ENCODE results near the gene BRIP1. TPM values are rescaled to one million over a fixed set of nuclear protein-coding genes. Genes with fewer than 3 reads are reported as not detected.

Gene BRIP1
- total RNA-seq, 2 donors from 2014 or later, result 10.8 to 23.1 TPM

- no peak for ATAC-seq
- H3K4me3 Mint-ChIP-seq, result no peak overlapping the region
Observed at GRCh38 chr17:61713035-61713434, 150.3 kb downstream of the BRIP1 start.

GRCh38 chr17:61710546-61710945 lies 152.8 kb downstream of the BRIP1 start:
- H3K4me1 Mint-ChIP-seq (ENCODE audit: low read depth in 2 of 2), result no peaks in the 10 kb centered on the region
- DNase-seq (ENCODE audit: low spot score) (no peak), ATAC-seq (no peak)
- H3K9me3 Mint-ChIP-seq, result peaks cover 3% of the 10 kb centered on the region
- H3K27me3 Mint-ChIP-seq, result no peaks in the 10 kb centered on the region
- peaks cover 20% of the 10 kb centered on the region for H3K36me3 Mint-ChIP-seq
- no peak overlapping the region for H3K4me3 Mint-ChIP-seq
- no peak overlapping the region for H3K27ac Mint-ChIP-seq

More at GRCh38 chr17:61713035-61713434, 150.3 kb downstream of the BRIP1 start:
- Mint-ChIP-seq H3K36me3 (peaks cover 14% of the 10 kb centered on the region), H3K27me3 (no peaks in the 10 kb centered on the region), H3K4me1 (ENCODE audit: low read depth in 2 of 2) (no peaks in the 10 kb centered on the region), H3K27ac (no peak overlapping the region), H3K9me3 (no peaks in the 10 kb centered on the region)
- no peak for DNase-seq (ENCODE audit: low spot score)

- Mint-ChIP-seq H3K27ac (no peak overlapping the region), H3K36me3 (peaks cover 20% of the 10 kb centered on the region)
Observed at GRCh38 chr17:61709567-61709966, 153.8 kb downstream of the BRIP1 start.

GRCh38 chr17:61704935-61705449 lies 158.3 kb downstream of the BRIP1 start:
- H3K27me3 Mint-ChIP-seq, result no peaks in the 10 kb centered on the region
- no peak overlapping the region for H3K4me3 Mint-ChIP-seq

More at GRCh38 chr17:61709567-61709966, 153.8 kb downstream of the BRIP1 start:
- Mint-ChIP-seq H3K9me3 (peaks cover 3% of the 10 kb centered on the region), H3K27me3 (no peaks in the 10 kb centered on the region), H3K4me1 (ENCODE audit: low read depth in 2 of 2) (no peaks in the 10 kb centered on the region), H3K4me3 (no peak overlapping the region)
- ATAC-seq (no peak), DNase-seq (ENCODE audit: low spot score) (no peak)

GRCh38 chr17:61702450-61702849 lies 160.9 kb downstream of the BRIP1 start:
- Mint-ChIP-seq H3K27ac (no peak overlapping the region), H3K36me3 (peaks cover 61% of the 10 kb centered on the region), H3K4me3 (no peak overlapping the region), H3K4me1 (ENCODE audit: low read depth in 2 of 2) (no peaks in the 10 kb centered on the region), H3K9me3 (peaks cover 31% of the 10 kb centered on the region), H3K27me3 (no peaks in the 10 kb centered on the region)
- no peak for ATAC-seq
- no peak for DNase-seq (ENCODE audit: low spot score)

More at GRCh38 chr17:61704935-61705449, 158.3 kb downstream of the BRIP1 start:
- H3K9me3 Mint-ChIP-seq, result peaks cover 27% of the 10 kb centered on the region
- H3K27ac Mint-ChIP-seq, result no peak overlapping the region
- ATAC-seq (no peak), DNase-seq (ENCODE audit: low spot score) (no peak)
- peaks cover 59% of the 10 kb centered on the region for H3K36me3 Mint-ChIP-seq
- no peaks in the 10 kb centered on the region for H3K4me1 Mint-ChIP-seq (ENCODE audit: low read depth in 2 of 2)

GRCh38 chr17:61701978-61702377 lies 161.3 kb downstream of the BRIP1 start:
- Mint-ChIP-seq H3K27ac (no peak overlapping the region), H3K9me3 (peaks cover 31% of the 10 kb centered on the region), H3K27me3 (no peaks in the 10 kb centered on the region), H3K4me1 (ENCODE audit: low read depth in 2 of 2) (no peaks in the 10 kb centered on the region), H3K36me3 (peaks cover 56% of the 10 kb centered on the region), H3K4me3 (no peak overlapping the region)
- ATAC-seq (no peak), DNase-seq (ENCODE audit: low spot score) (no peak)

- H3K36me3 Mint-ChIP-seq, result peaks cover 51% of the 10 kb centered on the region
- H3K27ac Mint-ChIP-seq, result no peak overlapping the region
- H3K4me1 Mint-ChIP-seq (ENCODE audit: low read depth in 2 of 2), result no peaks in the 10 kb centered on the region
- no peaks in the 10 kb centered on the region for H3K27me3 Mint-ChIP-seq
- H3K9me3 Mint-ChIP-seq, result peaks cover 28% of the 10 kb centered on the region
- ATAC-seq (no peak), DNase-seq (ENCODE audit: low spot score) (no peak)
- no peak overlapping the region for H3K4me3 Mint-ChIP-seq
Observed at GRCh38 chr17:61701334-61701733, 162.0 kb downstream of the BRIP1 start.

- no peak for DNase-seq (ENCODE audit: low spot score)
- Mint-ChIP-seq H3K4me1 (ENCODE audit: low read depth in 2 of 2) (no peaks in the 10 kb centered on the region), H3K36me3 (peaks cover 51% of the 10 kb centered on the region), H3K27me3 (no peaks in the 10 kb centered on the region), H3K27ac (no peak overlapping the region), H3K4me3 (no peak overlapping the region), H3K9me3 (peaks cover 27% of the 10 kb centered on the region)
- ATAC-seq, result no peak
Observed at GRCh38 chr17:61700252-61700651, 163.1 kb downstream of the BRIP1 start.

- H3K27ac Mint-ChIP-seq, result no peak overlapping the region
- H3K4me1 Mint-ChIP-seq (ENCODE audit: low read depth in 2 of 2), result no peaks in the 10 kb centered on the region
- DNase-seq (ENCODE audit: low spot score) (no peak), ATAC-seq (no peak)
- H3K36me3 Mint-ChIP-seq, result peaks cover 51% of the 10 kb centered on the region
- H3K9me3 Mint-ChIP-seq, result peaks cover 27% of the 10 kb centered on the region
- no peak overlapping the region for H3K4me3 Mint-ChIP-seq
- H3K27me3 Mint-ChIP-seq, result no peaks in the 10 kb centered on the region
Observed at GRCh38 chr17:61699694-61700093, 163.6 kb downstream of the BRIP1 start.

GRCh38 chr17:61699032-61699431 lies 164.3 kb downstream of the BRIP1 start:
- Mint-ChIP-seq H3K27ac (no peak overlapping the region), H3K36me3 (peaks cover 46% of the 10 kb centered on the region), H3K4me3 (no peak overlapping the region), H3K27me3 (no peaks in the 10 kb centered on the region), H3K9me3 (peaks cover 27% of the 10 kb centered on the region), H3K4me1 (ENCODE audit: low read depth in 2 of 2) (no peaks in the 10 kb centered on the region)
- ATAC-seq (no peak), DNase-seq (ENCODE audit: low spot score) (no peak)

- Mint-ChIP-seq H3K27me3 (no peaks in the 10 kb centered on the region), H3K36me3 (peaks cover 38% of the 10 kb centered on the region), H3K9me3 (peaks cover 24% of the 10 kb centered on the region), H3K4me1 (ENCODE audit: low read depth in 2 of 2) (no peaks in the 10 kb centered on the region), H3K4me3 (no peak overlapping the region), H3K27ac (no peak overlapping the region)
- no peak for ATAC-seq
- no peak for DNase-seq (ENCODE audit: low spot score)
Observed at GRCh38 chr17:61698244-61698643, 165.1 kb downstream of the BRIP1 start.

GRCh38 chr17:61695779-61696337 lies 167.5 kb downstream of the BRIP1 start:
- H3K27ac Mint-ChIP-seq, result no peak overlapping the region
- H3K4me3 Mint-ChIP-seq, result no peak overlapping the region
- peaks cover 11% of the 10 kb centered on the region for H3K9me3 Mint-ChIP-seq
- DNase-seq (ENCODE audit: low spot score) (no peak), ATAC-seq (no peak)
- peaks cover 20% of the 10 kb centered on the region for H3K36me3 Mint-ChIP-seq
- no peaks in the 10 kb centered on the region for H3K4me1 Mint-ChIP-seq (ENCODE audit: low read depth in 2 of 2)
- H3K27me3 Mint-ChIP-seq, result no peaks in the 10 kb centered on the region

- Mint-ChIP-seq H3K36me3 (peaks cover 2% of the 10 kb centered on the region), H3K9me3 (peaks cover 4% of the 10 kb centered on the region), H3K27ac (no peak overlapping the region), H3K4me3 (no peak overlapping the region), H3K27me3 (no peaks in the 10 kb centered on the region), H3K4me1 (ENCODE audit: low read depth in 2 of 2) (no peaks in the 10 kb centered on the region)
- no peak for DNase-seq (ENCODE audit: low spot score)
- ATAC-seq, result no peak
Observed at GRCh38 chr17:61694095-61694494, 169.2 kb downstream of the BRIP1 start.

GRCh38 chr17:61689610-61690180 lies 173.6 kb downstream of the BRIP1 start:
- H3K4me1 Mint-ChIP-seq (ENCODE audit: low read depth in 2 of 2), result no peaks in the 10 kb centered on the region
- no peaks in the 10 kb centered on the region for H3K27me3 Mint-ChIP-seq
- DNase-seq (ENCODE audit: low spot score) (no peak), ATAC-seq (no peak)
- no peaks in the 10 kb centered on the region for H3K9me3 Mint-ChIP-seq
- no peak overlapping the region for H3K4me3 Mint-ChIP-seq
- no peak overlapping the region for H3K27ac Mint-ChIP-seq
- no peaks in the 10 kb centered on the region for H3K36me3 Mint-ChIP-seq

Measured in natural killer cell treated with Interleukin-12 subunit alpha and Interleukin-12 subunit beta and Interleukin-15 and Interleukin-18, amount 100 ng/mL, for 72 hours (primary cell).